Right atrium auricular region (tissue), 2 donors: ENCODE measurements around the gene NRDC. TPM values are rescaled to one million over a fixed set of nuclear protein-coding genes. Genes with fewer than 3 reads are reported as not detected.

Experiments
- DNase-seq: peaks from one replicate; pipeline ENCODE4 v3.0.0-alpha.2; 2019; ENCODE audit warnings: low spot score
- H3K27ac ChIP-seq, 2 donors: fragments of 200-600 bp; sonication (generic); 1 replicate in 1 of 2; 2 replicates in 1 of 2; pipeline ENCODE4 v1.5.1; 2016 to 2019
- H3K27me3 ChIP-seq, 2 donors: fragments of 200-600 bp; sonication (generic); one replicate each; pipeline versions ENCODE4 v1.5.1 to v1.6.0; 2017 to 2019
- H3K36me3 ChIP-seq: fragments of 200-600 bp; sonication (generic); one replicate; pipeline ENCODE4 v1.5.1; 2016
- H3K4me1 ChIP-seq, 2 donors: fragments of 200-600 bp; sonication (generic); one replicate each; pipeline versions ENCODE4 v1.5.1 to v1.6.0; 2017 to 2019
- H3K4me3 ChIP-seq, 2 donors: fragments of 200-600 bp; sonication (generic); 1 replicate in 1 of 2; 2 replicates in 1 of 2; pipeline ENCODE4 v1.5.1; 2017 to 2019; ENCODE audit warnings: mild to moderate bottlenecking in 1 of 2, moderate library complexity in 1 of 2
- H3K9me3 ChIP-seq, 2 donors: fragments of 200-600 bp; sonication (generic); one replicate each; pipeline ENCODE4 v1.5.1; 2019
- total RNA-seq, 2 donors: library from RNA; depleted of rRNA; stranded (reverse); fragments of >200 nt; gene quantifications; one replicate each; pipeline ENCODE4 v1.1.0, GENCODE V29; 2016
- TF ChIP-seq, protein P1 (sequence below), 2 donors: fragments of 200-600 bp; sonication (generic); IDR thresholded peaks; one replicate each; pipeline ENCODE4 v1.5.1; 2019; ENCODE audit warnings: antibody characterized with exemption in 2 of 2

NRDC gene
- total RNA-seq, 2 donors from 2014 or later = 67.5 to 74.6 TPM

DNA sequence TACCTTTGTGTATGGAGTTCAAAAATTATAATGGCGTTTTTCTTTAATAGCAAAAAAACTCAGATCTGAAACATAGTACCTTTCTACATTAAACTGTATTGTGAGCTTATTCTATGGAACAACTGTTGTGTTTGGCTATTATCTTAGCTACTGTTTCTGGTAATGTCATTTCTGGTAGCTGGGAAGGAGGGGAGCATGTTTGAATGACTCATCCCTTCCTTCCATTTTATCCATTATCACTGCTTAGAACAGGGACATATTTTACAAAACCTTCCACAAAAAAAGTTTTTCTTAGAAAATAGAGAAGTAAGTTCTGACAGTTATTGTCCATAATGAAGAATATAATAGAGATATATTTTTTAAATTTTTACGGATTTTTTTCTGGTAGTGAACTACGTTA is 128.3 kb downstream of the NRDC start:
- no peak for DNase-seq
- no peak overlapping the region for H3K27ac ChIP-seq
- no peaks in the 10 kb centered on the region for H3K27me3 ChIP-seq
- no peaks in the 10 kb centered on the region for H3K9me3 ChIP-seq
- H3K36me3 ChIP-seq = peaks cover 20% of the 10 kb centered on the region
- H3K4me1 ChIP-seq = peaks cover 0 to 4% of the 10 kb centered on the region in 2 donors
- TF ChIP-seq, protein P1, sequence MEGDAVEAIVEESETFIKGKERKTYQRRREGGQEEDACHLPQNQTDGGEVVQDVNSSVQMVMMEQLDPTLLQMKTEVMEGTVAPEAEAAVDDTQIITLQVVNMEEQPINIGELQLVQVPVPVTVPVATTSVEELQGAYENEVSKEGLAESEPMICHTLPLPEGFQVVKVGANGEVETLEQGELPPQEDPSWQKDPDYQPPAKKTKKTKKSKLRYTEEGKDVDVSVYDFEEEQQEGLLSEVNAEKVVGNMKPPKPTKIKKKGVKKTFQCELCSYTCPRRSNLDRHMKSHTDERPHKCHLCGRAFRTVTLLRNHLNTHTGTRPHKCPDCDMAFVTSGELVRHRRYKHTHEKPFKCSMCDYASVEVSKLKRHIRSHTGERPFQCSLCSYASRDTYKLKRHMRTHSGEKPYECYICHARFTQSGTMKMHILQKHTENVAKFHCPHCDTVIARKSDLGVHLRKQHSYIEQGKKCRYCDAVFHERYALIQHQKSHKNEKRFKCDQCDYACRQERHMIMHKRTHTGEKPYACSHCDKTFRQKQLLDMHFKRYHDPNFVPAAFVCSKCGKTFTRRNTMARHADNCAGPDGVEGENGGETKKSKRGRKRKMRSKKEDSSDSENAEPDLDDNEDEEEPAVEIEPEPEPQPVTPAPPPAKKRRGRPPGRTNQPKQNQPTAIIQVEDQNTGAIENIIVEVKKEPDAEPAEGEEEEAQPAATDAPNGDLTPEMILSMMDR (IDR thresholded peaks at IDR 0.05) = no peak
- no peak overlapping the region for H3K4me3 ChIP-seq

DNA sequence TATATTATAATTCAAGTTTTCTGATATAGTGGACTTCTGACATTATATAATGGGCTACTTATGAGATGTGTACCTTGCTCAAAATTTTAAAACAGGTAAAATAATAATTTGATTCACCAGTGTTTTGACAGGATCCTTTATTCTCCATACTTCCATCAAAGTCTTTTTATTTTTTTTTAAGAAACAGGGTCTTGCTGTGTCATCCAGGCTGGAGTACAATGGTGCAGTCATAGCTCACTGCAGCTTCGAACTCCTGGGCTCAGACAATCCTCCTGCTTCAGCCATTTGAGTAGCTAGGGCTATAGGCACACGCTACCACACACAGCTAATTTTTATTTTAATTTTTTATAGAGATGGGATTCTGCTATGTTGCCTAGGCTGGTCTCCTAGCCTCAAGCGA is 129.4 kb downstream of the NRDC start:
- Histone ChIP-seq H3K27ac (no peak overlapping the region), H3K36me3 (peaks cover 20% of the 10 kb centered on the region), H3K4me3 (no peak overlapping the region), H3K9me3 (no peaks in the 10 kb centered on the region), H3K4me1 (peaks cover 0 to 14% of the 10 kb centered on the region in 2 donors), H3K27me3 (no peaks in the 10 kb centered on the region)
- TF ChIP-seq, protein P1 (IDR thresholded peaks at IDR 0.05) = no peak
- DNase-seq = no peak

DNA sequence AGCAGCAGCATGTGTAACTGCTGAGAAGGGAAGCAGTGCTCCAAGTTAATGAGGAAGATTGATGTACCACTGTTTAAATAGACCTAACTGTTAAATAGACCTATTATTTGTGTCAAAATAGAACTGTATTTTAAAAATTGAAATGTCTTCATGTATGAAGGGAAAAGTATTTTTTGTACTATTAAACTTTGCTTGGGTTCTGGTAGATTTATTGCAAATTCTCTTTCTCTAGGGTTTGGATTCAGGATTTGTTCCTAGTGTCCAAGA is 133.3 kb downstream of the NRDC start:
- peaks cover 0 to 17% of the 10 kb centered on the region in 2 donors for H3K4me1 ChIP-seq
- DNase-seq = no peak
- TF ChIP-seq, protein P1 (IDR thresholded peaks at IDR 0.05) = no peak

DNA sequence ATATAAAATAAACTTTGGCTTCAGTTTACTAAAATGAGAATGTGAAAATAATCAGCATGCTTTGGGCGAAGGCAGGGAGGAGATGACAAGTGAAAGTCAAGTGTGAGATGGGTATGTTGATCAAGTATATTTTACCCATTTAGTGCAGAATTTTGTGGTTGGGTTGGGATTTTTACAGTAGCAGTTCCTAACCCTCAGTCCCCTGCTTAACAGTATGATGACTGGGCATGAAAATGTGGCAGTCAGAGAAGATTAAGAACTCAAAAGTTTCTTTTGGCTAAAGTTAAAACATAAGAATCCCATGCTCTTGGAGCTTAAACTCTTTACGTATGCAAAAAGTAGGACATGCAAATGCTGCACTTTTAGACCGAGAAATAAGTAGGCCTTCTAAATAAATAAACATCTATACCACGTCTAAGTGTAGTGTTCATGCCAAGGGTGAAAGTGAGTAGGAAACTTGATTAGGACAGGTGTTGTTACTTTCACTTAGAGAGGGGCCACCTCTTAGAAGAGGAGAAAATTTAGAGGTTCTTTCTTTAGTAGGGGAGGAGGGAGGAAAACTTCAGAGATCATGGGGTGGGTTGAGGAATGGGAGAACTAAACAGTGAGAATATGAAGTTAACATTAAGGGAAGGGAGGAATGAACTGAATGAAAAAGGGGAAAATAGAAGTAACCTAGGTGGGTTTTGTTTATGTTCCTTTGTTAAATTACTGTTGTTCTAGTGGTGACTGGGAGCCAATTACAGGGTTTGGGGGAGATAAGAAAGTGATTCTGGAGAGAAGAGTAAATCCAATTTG is 133.8 kb downstream of the NRDC start:
- TF ChIP-seq, protein P1 (IDR thresholded peaks at IDR 0.05) = no peak
- H3K4me3 ChIP-seq = no peak overlapping the region
- peaks cover 0 to 17% of the 10 kb centered on the region in 2 donors for H3K4me1 ChIP-seq
- no peaks in the 10 kb centered on the region for H3K27me3 ChIP-seq
- no peak overlapping the region for H3K27ac ChIP-seq
- no peak for DNase-seq
- no peaks in the 10 kb centered on the region for H3K9me3 ChIP-seq
- H3K36me3 ChIP-seq = no peaks in the 10 kb centered on the region

More for the DNA sequence above, 133.3 kb downstream of the NRDC start:
- no peaks in the 10 kb centered on the region for H3K27me3 ChIP-seq
- no peaks in the 10 kb centered on the region for H3K9me3 ChIP-seq
- H3K27ac ChIP-seq = no peak overlapping the region
- no peaks in the 10 kb centered on the region for H3K36me3 ChIP-seq
- H3K4me3 ChIP-seq = no peak overlapping the region

DNA sequence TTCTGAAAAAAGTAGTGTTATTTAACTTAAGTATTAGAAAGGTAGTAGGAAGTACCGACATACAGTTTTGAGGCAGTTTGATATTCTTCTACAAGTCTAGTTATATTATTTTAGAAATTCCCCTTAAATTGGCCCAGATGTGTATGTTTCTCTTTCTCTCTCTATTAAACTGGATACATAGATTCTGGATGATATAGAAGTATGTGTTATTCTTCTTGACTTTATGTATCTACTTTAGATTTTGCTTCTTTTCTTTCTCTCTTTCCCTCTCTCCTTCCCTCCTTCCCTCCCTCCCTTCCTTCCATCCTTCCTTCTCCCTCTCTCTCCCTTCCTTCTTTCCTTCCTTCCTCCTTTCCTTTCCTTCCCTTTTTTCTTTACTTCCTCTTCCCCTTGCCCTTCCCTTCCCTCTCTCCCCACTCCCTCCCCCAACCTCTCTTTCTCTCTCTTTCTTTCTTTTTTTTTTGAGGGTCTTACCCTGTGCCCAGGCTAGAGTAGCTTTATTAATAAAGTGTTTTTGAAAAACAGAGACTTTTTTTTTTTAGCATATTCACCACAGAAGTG is 137.3 kb downstream of the NRDC start:
- no peak for DNase-seq
- Histone ChIP-seq H3K4me1 (peaks cover 0 to 32% of the 10 kb centered on the region in 2 donors), H3K27me3 (no peaks in the 10 kb centered on the region), H3K9me3 (no peaks in the 10 kb centered on the region), H3K4me3 (no peak overlapping the region), H3K36me3 (no peaks in the 10 kb centered on the region), H3K27ac (no peak overlapping the region)
- TF ChIP-seq, protein P1 (IDR thresholded peaks at IDR 0.05) = no peak
